ENCODE measurements around the gene IDH3A. TPM values are rescaled to one million over a fixed set of nuclear protein-coding genes. Genes with fewer than 3 reads are reported as not detected.

IDH3A gene
- total RNA-seq, 1 donor from 2014 or later = 71.6 TPM

- no peaks in the 10 kb centered on the region for H3K4me1 ChIP-seq
- no peak for TF ChIP-seq CTCF (IDR thresholded peaks at IDR 0.05)
Observed at GRCh38 chr15:78200276-78200930, 51.2 kb downstream of the IDH3A start.

DNA sequence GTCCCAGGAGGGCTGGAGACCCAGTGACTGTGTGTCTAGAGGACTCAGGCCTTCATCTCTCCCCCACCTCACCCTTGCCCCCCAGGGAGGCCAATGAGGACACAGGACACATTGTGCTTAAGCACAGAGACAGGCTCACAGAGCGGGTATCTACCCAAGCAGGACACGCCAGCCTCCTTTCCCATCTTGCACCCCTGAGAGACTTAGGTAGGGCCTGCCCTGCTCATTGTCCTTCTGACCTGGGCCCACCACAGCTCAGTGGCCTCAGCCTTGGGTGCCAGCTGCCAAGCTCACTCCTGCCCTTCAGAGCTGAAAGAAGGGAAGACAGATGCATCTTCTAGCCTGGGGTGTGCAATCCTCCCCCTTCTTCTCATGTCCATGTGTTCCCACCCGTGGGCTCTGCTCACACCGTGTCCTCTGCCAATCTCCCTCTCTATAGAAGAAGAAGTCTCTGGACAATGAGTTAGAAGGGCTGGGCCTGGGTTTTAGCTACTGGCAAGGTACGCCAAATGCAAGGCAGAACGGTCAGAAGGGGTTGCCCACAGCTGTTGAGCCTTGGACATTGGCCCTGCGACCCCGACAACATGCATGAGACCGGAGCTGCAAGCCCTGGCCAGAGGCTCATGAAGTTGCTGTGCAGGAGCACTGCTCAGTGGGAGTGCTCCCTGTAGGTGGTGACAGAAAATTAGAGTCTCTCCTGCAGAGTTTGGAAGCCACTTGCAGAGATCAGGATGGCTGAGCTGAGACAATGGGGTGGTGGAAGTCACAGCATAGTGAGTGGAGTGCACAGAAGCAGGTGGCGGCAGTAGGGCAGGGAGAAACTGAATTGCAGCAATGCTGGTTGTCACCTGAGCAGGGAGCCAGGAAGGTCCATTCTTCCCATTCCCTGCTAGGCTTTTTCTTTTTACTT, 52.4 kb downstream of the IDH3A start:
- no peaks in the 10 kb centered on the region for H3K4me1 ChIP-seq
- no peak for TF ChIP-seq CTCF (IDR thresholded peaks at IDR 0.05)
- H3K9me3 ChIP-seq = no peaks in the 10 kb centered on the region
- H3K27ac ChIP-seq = no peak overlapping the region
- ATAC-seq (no peak), DNase-seq (no peak)
- H3K27me3 ChIP-seq = no peaks in the 10 kb centered on the region
- H3K36me3 ChIP-seq = no peaks in the 10 kb centered on the region
- no peak overlapping the region for H3K4me3 ChIP-seq
- intact Hi-C loops (cut with DNase I) = no loop called here

More at GRCh38 chr15:78200276-78200930, 51.2 kb downstream of the IDH3A start:
- Histone ChIP-seq H3K4me3 (no peak overlapping the region), H3K9me3 (no peaks in the 10 kb centered on the region), H3K27me3 (no peaks in the 10 kb centered on the region), H3K27ac (no peak overlapping the region), H3K36me3 (no peaks in the 10 kb centered on the region)
- ATAC-seq (no peak), DNase-seq (no peak)
- intact Hi-C loops (cut with DNase I) = no loop called here

- no peak for TF ChIP-seq CTCF (IDR thresholded peaks at IDR 0.05)
- no peaks in the 10 kb centered on the region for H3K36me3 ChIP-seq
- no peaks in the 10 kb centered on the region for H3K4me1 ChIP-seq
- intact Hi-C loops (cut with DNase I) = no loop called here
- H3K27me3 ChIP-seq = no peaks in the 10 kb centered on the region
- ATAC-seq (no peak), DNase-seq (no peak)
- H3K27ac ChIP-seq = no peak overlapping the region
- no peak overlapping the region for H3K4me3 ChIP-seq
- no peaks in the 10 kb centered on the region for H3K9me3 ChIP-seq
Observed at GRCh38 chr15:78203346-78204225, 54.4 kb downstream of the IDH3A start.

DNA sequence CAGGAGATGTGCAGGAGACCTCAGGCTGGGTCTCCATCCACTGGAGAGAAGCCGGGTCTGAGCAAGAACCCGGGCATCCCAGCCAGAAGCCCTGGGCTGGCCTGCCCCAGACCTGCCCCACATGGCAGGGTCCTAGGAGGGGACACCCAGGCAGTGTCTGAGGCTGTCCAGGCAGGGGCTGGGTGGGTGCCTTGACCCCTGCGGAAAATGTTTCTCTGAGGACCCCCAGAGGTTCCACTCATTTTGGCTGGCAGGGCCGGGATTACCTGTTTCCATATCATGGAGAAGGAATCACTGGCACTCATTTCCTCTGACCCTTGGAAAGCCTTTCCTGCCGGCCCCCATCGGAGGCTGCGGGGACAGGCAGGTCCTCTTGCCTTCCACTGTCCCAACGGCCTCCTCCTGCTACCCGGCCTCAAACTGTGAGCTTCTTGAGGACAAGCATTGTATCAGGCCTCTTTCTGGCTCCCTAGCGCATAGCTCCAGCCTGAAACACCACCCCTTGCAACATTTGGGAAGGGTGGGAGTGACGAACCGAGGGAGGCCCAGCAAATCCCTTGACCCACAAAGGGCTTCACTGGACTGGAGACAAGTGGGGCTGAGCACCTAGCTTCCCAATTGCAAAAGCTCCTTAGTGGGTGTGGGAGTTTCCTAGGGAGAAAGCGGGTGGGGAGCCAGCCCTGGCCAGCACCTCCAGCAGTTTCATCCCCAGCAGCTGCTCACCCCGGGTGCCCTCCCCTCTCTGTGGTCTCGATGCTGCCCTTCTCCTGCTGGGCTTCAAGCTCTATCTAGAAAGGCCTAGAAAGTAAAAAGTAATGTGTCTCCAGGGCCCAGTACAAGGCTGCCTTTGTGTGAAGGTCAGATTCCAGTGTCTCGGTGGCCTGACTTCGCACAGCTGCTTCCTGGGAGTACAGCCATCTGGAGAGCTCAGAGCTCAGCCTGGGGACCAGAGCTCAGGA, 55.5 kb downstream of the IDH3A start:
- Histone ChIP-seq H3K9me3 (no peaks in the 10 kb centered on the region), H3K27me3 (no peaks in the 10 kb centered on the region), H3K27ac (no peak overlapping the region), H3K4me3 (no peak overlapping the region), H3K4me1 (no peaks in the 10 kb centered on the region), H3K36me3 (no peaks in the 10 kb centered on the region)
- DNase-seq (no peak), ATAC-seq (no peak)
- TF ChIP-seq CTCF (IDR thresholded peaks at IDR 0.05) = no peak
- intact Hi-C loops (cut with DNase I) = no loop called here
